Measurements from ENCODE around the gene ANKS3. TPM values are rescaled to one million over a fixed set of nuclear protein-coding genes. Genes with fewer than 3 reads are reported as not detected.

Gene ANKS3
- total RNA-seq, 6 experiments from 2014 or later, result 16.7 to 23.1 (median 19.7) TPM

- DNase-seq, result no peak
- Mint-ChIP-seq H3K9me3 (no peaks in the 10 kb centered on the region), H3K4me3 (no peak overlapping the region), H3K27ac (no peak overlapping the region), H3K36me3 (ENCODE audit: low read depth) (no peaks in the 10 kb centered on the region; the same call in 1 of the 2 replicates), H3K4me1 (ENCODE audit: low read depth) (no peaks in the 10 kb centered on the region; the same call in 1 of the 2 replicates), H3K27me3 (ENCODE audit: insufficient read depth) (peaks cover 3% of the 10 kb centered on the region)
- TF ChIP-seq, protein P1, sequence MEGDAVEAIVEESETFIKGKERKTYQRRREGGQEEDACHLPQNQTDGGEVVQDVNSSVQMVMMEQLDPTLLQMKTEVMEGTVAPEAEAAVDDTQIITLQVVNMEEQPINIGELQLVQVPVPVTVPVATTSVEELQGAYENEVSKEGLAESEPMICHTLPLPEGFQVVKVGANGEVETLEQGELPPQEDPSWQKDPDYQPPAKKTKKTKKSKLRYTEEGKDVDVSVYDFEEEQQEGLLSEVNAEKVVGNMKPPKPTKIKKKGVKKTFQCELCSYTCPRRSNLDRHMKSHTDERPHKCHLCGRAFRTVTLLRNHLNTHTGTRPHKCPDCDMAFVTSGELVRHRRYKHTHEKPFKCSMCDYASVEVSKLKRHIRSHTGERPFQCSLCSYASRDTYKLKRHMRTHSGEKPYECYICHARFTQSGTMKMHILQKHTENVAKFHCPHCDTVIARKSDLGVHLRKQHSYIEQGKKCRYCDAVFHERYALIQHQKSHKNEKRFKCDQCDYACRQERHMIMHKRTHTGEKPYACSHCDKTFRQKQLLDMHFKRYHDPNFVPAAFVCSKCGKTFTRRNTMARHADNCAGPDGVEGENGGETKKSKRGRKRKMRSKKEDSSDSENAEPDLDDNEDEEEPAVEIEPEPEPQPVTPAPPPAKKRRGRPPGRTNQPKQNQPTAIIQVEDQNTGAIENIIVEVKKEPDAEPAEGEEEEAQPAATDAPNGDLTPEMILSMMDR (IDR thresholded peaks at IDR 0.05), result no peak
These were observed 66.7 kb downstream of the ANKS3 start for GRCh38 chr16:4667203-4667963.

DNA sequence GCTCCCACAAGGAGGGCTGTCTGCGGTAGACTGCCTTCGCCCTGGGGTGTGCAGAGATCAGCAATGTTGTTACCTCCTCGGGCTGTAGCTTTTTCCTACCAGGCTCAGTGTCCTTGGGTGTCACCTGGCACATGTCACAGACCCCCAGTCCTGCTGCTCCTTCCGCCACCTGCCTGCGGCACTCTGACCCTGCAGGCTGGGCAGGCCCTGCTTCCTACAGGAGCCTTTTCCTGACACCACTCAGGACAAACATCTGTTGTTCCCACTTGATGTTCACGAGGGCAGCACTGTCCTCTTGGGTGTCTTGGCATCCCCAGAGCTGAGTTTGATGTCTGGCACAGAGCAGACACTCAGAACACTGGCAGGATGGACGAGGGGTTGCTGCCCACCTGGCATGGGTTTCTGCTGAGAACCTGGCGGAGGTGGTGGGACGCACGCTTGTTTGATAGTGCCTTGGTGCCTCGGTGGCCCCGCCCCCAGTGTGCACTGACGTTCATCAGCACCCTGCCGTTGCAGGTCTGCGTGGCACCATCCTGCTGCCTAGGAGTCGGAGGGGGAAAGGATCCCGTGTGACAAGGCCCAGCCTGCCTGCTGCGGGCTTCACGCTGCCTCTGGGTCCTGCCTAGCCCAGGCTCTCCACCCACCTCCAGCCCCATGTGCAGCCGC is 67.4 kb downstream of the ANKS3 start:
- H3K4me1 Mint-ChIP-seq (ENCODE audit: low read depth), result no peaks in the 10 kb centered on the region; the same call in 1 of the 2 replicates
- DNase-seq, result no peak
- no peak overlapping the region for H3K4me3 Mint-ChIP-seq
- H3K27me3 Mint-ChIP-seq (ENCODE audit: insufficient read depth), result peaks cover 3% of the 10 kb centered on the region
- TF ChIP-seq, protein P1 (IDR thresholded peaks at IDR 0.05), result no peak
- no peak overlapping the region for H3K27ac Mint-ChIP-seq
- no peaks in the 10 kb centered on the region for H3K9me3 Mint-ChIP-seq
- no peaks in the 10 kb centered on the region; the same call in 1 of the 2 replicates for H3K36me3 Mint-ChIP-seq (ENCODE audit: low read depth)

- no peak overlapping the region for H3K27ac Mint-ChIP-seq
- TF ChIP-seq, protein P1 (IDR thresholded peaks at IDR 0.05), result no peak
- H3K27me3 Mint-ChIP-seq (ENCODE audit: insufficient read depth), result peaks cover 3% of the 10 kb centered on the region; the same call in 1 of the 2 replicates
- no peaks in the 10 kb centered on the region for H3K9me3 Mint-ChIP-seq
- DNase-seq, result no peak
- H3K36me3 Mint-ChIP-seq (ENCODE audit: low read depth), result no peaks in the 10 kb centered on the region; the same call in 1 of the 2 replicates
- H3K4me1 Mint-ChIP-seq (ENCODE audit: low read depth), result no peaks in the 10 kb centered on the region; the same call in 1 of the 2 replicates
- H3K4me3 Mint-ChIP-seq, result no peak overlapping the region; the same call in 1 of the 2 replicates
These were observed 69.3 kb downstream of the ANKS3 start for GRCh38 chr16:4664538-4665418.

GRCh38 chr16:4663777-4664465 is 70.2 kb downstream of the ANKS3 start:
- Mint-ChIP-seq H3K4me1 (ENCODE audit: low read depth) (no peaks in the 10 kb centered on the region; the same call in 1 of the 2 replicates), H3K36me3 (ENCODE audit: low read depth) (no peaks in the 10 kb centered on the region), H3K9me3 (no peaks in the 10 kb centered on the region), H3K27ac (no peak overlapping the region), H3K27me3 (ENCODE audit: insufficient read depth) (peaks cover 3% of the 10 kb centered on the region; the same call in 1 of the 2 replicates), H3K4me3 (no peak overlapping the region)
- DNase-seq, result no peak
- TF ChIP-seq, protein P1 (IDR thresholded peaks at IDR 0.05), result no peak

- H3K9me3 Mint-ChIP-seq, result no peaks in the 10 kb centered on the region
- no peak overlapping the region for H3K27ac Mint-ChIP-seq
- no peaks in the 10 kb centered on the region; the same call in 1 of the 2 replicates for H3K4me1 Mint-ChIP-seq (ENCODE audit: low read depth)
- DNase-seq, result no peak
- no peaks in the 10 kb centered on the region for H3K36me3 Mint-ChIP-seq (ENCODE audit: low read depth)
- TF ChIP-seq, protein P1 (IDR thresholded peaks at IDR 0.05), result no peak
- peaks cover 3% of the 10 kb centered on the region; the same call in 1 of the 2 replicates for H3K27me3 Mint-ChIP-seq (ENCODE audit: insufficient read depth)
- H3K4me3 Mint-ChIP-seq, result no peak overlapping the region
These were observed 70.7 kb downstream of the ANKS3 start for GRCh38 chr16:4663465-4663776.

Measured in HFFc6 (cell line).